GM19372 (cell line): ENCODE data around the gene DHRS11.

Experiments
- ATAC-seq: cut with Tn5 transposase; IDR thresholded peaks from one replicate; pipeline ENCODE4 v1.9.1; 2021; ENCODE audit warnings: mild to moderate bottlenecking, low read depth, moderate library complexity; ENCODE audit not compliant: unreplicated experiment

The DHRS11 gene

DNA sequence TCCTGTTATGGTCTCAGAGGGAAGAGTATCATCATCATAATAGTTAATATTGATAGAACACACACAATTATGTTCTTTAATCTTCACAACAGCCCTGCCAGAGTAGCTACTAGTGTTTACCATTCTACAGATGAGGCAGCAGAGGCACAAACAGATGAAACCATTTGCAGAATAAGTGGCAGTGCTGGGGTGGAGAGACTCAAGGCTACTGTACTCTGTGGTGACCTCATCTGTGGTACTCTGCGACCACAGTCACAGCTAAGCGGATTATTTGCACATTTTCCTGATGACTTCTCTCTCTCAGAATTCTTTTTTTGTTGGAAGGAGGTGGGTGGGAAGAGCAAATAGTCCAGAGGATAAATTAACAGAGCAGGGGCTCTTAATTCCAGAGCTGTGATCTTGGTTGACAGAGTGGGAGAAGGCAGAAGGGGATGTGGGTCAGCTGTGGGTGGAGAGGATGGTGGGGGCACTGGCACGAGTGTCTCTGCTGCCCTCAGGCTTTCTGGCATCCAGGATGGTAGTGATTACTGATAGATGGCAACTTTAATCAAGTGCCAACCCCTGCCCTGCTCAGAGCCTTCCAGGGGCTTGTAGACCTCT lies 51.5 kb downstream of the DHRS11 start:
- no peak for ATAC-seq

DNA sequence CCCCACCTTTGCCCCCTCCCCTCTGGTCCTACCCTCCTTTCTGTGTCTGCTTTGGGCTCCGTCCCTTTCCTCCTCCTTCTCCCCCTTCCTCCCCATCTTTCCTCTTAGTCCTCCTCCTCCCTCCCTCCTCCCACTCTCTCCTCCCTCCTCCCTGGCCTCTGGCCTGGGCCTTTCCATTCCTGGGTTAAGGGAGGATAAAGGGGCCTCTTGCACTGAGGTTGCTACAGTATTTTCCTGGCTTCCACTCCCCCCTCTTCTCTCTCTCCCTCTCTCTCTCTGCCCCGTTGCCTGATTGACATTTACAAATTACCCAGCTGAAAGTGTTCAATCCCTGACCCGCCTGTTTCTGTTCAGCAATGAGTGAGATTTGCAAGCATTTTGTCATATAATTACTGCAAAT lies 53.7 kb downstream of the DHRS11 start:
- no peak for ATAC-seq

DNA sequence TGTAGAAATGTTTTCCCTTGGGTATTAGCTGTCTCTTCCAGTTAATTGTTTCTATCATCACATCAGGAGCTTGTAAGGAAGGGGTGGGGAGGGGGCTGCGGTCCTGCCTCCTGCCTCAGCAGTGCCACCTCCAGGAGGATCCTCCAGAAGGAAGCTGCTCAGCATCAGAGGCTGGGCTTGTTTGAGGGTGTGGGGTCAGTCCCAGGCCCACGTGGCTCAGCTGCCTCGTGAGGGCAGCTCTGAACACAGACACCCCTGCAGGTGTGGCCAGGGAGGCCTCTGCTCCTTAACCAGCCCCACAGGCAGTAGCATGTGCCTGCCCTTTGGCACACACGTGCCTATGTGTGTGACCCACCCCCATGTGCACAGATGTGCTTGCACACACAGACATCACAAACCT lies 56.0 kb downstream of the DHRS11 start:
- ATAC-seq: no peak

DNA sequence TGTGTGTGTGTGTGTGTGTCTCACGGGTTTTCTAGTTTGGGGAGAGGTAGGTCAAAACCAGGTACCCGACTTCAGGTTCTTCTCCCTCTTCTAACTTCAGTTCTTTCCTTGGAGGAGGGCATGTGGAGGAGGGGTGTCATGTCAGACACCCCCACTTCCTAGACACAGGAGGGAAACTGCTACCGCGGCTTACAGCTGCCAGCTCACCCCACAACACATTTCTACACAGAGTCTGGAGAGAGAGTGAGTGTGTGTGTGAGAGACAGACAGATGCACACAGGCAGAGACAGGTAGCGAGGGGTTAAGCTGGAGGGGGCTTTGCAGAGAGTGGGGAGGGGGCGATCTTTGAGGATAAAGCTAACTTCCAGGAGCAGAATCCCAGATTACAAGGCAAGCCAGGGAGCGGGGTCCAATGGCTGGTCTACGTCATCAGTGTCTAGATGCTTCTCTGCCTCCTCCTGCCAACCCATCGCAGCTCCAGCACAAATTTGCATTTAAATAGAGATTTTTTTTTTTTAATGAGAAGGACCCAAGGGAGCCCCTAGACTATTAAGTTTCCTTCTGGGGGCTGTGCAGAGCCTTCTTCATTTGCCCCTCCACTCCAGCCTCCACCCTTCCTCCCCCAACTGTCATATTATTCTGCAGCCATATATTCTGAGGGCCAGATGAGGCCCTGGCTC lies 58.6 kb downstream of the DHRS11 start:
- ATAC-seq: no peak
